CD8-positive, alpha-beta memory T cell (primary cell): ENCODE results near the gene WBP1L. TPM values are rescaled to one million over a fixed set of nuclear protein-coding genes. Genes with fewer than 3 reads are reported as not detected.

Source experiments
- CTCF ChIA-PET: fragments of 350-600 bp; sonication (Branson Sonifier 250); formaldehyde crosslinking; loops from one replicate; lab custom pipeline; 2021; ENCODE audit warnings: antibody characterized with exemption; lab: Charles Lee
- POLR2A ChIA-PET: fragments of 350-600 bp; sonication (Branson Sonifier 250); formaldehyde crosslinking; loops from one replicate; lab custom pipeline; 2021; ENCODE audit warnings: antibody characterized with exemption; lab: Charles Lee
- DNase-seq, 5 donors: peaks; one replicate each; pipeline versions ENCODE4 v3.0.0 to v3.0.0-alpha.2; 2020 to 2022; ENCODE audit warnings: mixed read lengths in 1 of 5
- H3K27ac ChIP-seq: one replicate; pipeline ENCODE4 v1.7.0; 2013; ENCODE audit warnings: low read depth, mild to moderate bottlenecking, low read length, moderate library complexity
- H3K27me3 ChIP-seq: 2 replicates; pipeline ENCODE4 v1.7.0; 2013; ENCODE audit warnings: low read length, mild to moderate bottlenecking; ENCODE audit not compliant: insufficient read depth, poor library complexity, severe bottlenecking
- H3K36me3 ChIP-seq: 2 replicates; pipeline ENCODE4 v1.7.0; 2013; ENCODE audit warnings: mild to moderate bottlenecking, low read length, moderate library complexity; ENCODE audit not compliant: insufficient read depth
- H3K4me1 ChIP-seq: 2 replicates; pipeline ENCODE4 v1.7.0; 2013; ENCODE audit warnings: mild to moderate bottlenecking, low read length, moderate library complexity; ENCODE audit not compliant: insufficient read depth
- H3K4me3 ChIP-seq: 2 replicates; pipeline ENCODE4 v1.7.0; 2013; ENCODE audit warnings: mild to moderate bottlenecking, low read length
- H3K9me3 ChIP-seq: 2 replicates; pipeline ENCODE4 v1.7.0; 2013; ENCODE audit warnings: mild to moderate bottlenecking, low read length
- H3K27ac Mint-ChIP-seq, 8 donors: one replicate each; pipeline ENCODE4 v1.8.0; 2020 to 2021; ENCODE audit warnings: mixed read lengths in 8 of 8, mild to moderate bottlenecking in 6 of 8, inconsistent platforms in 3 of 8, moderate library complexity in 3 of 8
- H3K27me3 Mint-ChIP-seq, 2 donors: one replicate each; pipeline ENCODE4 v1.8.0; 2020 to 2021; ENCODE audit warnings: mixed read lengths in 2 of 2, mild to moderate bottlenecking in 1 of 2, moderate library complexity in 1 of 2
- H3K36me3 Mint-ChIP-seq, 3 donors: one replicate each; pipeline ENCODE4 v1.8.0; 2020 to 2021; ENCODE audit warnings: mixed read lengths in 3 of 3, inconsistent platforms in 1 of 3, mild to moderate bottlenecking in 1 of 3
- H3K4me1 Mint-ChIP-seq, 3 donors: one replicate each; pipeline ENCODE4 v1.8.0; 2020 to 2021; ENCODE audit warnings: mixed read lengths in 3 of 3, inconsistent platforms in 1 of 3, mild to moderate bottlenecking in 1 of 3
- H3K4me3 Mint-ChIP-seq, 7 donors: one replicate each; pipeline ENCODE4 v1.8.0; 2020 to 2021; ENCODE audit warnings: mixed read lengths in 7 of 7, mild to moderate bottlenecking in 6 of 7, moderate library complexity in 4 of 7, inconsistent platforms in 2 of 7
- H3K9me3 Mint-ChIP-seq, 5 donors: one replicate each; pipeline ENCODE4 v1.8.0; 2020 to 2022; ENCODE audit warnings: mixed read lengths in 5 of 5, mild to moderate bottlenecking in 3 of 5, moderate library complexity in 2 of 5, inconsistent platforms in 1 of 5
- polyA plus RNA-seq: library from polyadenylated mRNA; unstranded; fragments of 300-500 nt; fragmentation: Illumina TruSeq; gene quantifications from one replicate; pipeline ENCODE4 v1.2.3, GENCODE V29; 2021
- total RNA-seq, 2 experiments: library from RNA; stranded (reverse); gene quantifications; one replicate each; pipeline ENCODE4 v1.2.3, GENCODE V29; 2021

WBP1L gene
- total and polyA plus RNA-seq, 3 experiments from 2014 or later: 16.0 to 28.5 (median 17.8) TPM

- Histone ChIP-seq H3K4me3 (no peak overlapping the region), H3K27me3 (no peaks in the 10 kb centered on the region), H3K36me3 (no peaks in the 10 kb centered on the region), H3K27ac (no peak overlapping the region), H3K9me3 (no peaks in the 10 kb centered on the region), H3K4me1 (peaks cover 45% of the 10 kb centered on the region)
- H3K9me3 Mint-ChIP-seq: no peaks in the 10 kb centered on the region
- no peak for DNase-seq
- H3K4me1 Mint-ChIP-seq: peaks cover 62 to 86% (median 73%) of the 10 kb centered on the region in 3 donors
- no peaks in the 10 kb centered on the region for H3K27me3 Mint-ChIP-seq
- POLR2A ChIA-PET: interaction anchor here (0.6 kb wide), 1 partner anchor 240 kb away, joined by 3 read pairs; no protein-coding TSS in a partner anchor
- peaks cover 0 to 55% (median 0%) of the 10 kb centered on the region in 3 donors for H3K36me3 Mint-ChIP-seq
- no peak overlapping the region for H3K4me3 Mint-ChIP-seq
- peak overlapping the region in 4 of 8 donors; percentile 8 to 42 (median 22) for H3K27ac Mint-ChIP-seq
- CTCF ChIA-PET: no interaction called here
Measured at GRCh38 chr10:102777711-102778453, 34.1 kb downstream of the WBP1L start.

GRCh38 chr10:102778781-102779180 is 35.0 kb downstream of the WBP1L start:
- POLR2A ChIA-PET: no interaction called here
- no peak for DNase-seq
- no peak overlapping the region for H3K4me3 Mint-ChIP-seq
- H3K27ac Mint-ChIP-seq: peak overlapping the region in 1 of 8 donors; percentile 27
- H3K9me3 Mint-ChIP-seq: no peaks in the 10 kb centered on the region
- no peaks in the 10 kb centered on the region for H3K27me3 ChIP-seq
- no peak overlapping the region for H3K27ac ChIP-seq
- no peaks in the 10 kb centered on the region for H3K9me3 ChIP-seq
- H3K4me1 ChIP-seq: peaks cover 50% of the 10 kb centered on the region
- no peak overlapping the region for H3K4me3 ChIP-seq
- no peaks in the 10 kb centered on the region for H3K27me3 Mint-ChIP-seq
- H3K4me1 Mint-ChIP-seq: peaks cover 65 to 86% (median 73%) of the 10 kb centered on the region in 3 donors
- CTCF ChIA-PET: no interaction called here
- peaks cover 0 to 56% (median 3%) of the 10 kb centered on the region in 3 donors for H3K36me3 Mint-ChIP-seq
- no peaks in the 10 kb centered on the region for H3K36me3 ChIP-seq

- H3K4me3 Mint-ChIP-seq: no peak overlapping the region
- no peak overlapping the region for H3K27ac ChIP-seq
- H3K27ac Mint-ChIP-seq: peak overlapping the region in 2 of 8 donors; percentile 35 to 38
- no peaks in the 10 kb centered on the region for H3K27me3 ChIP-seq
- no peaks in the 10 kb centered on the region for H3K9me3 ChIP-seq
- H3K36me3 Mint-ChIP-seq: peaks cover 0 to 50% (median 3%) of the 10 kb centered on the region in 3 donors
- H3K4me1 Mint-ChIP-seq: peaks cover 61 to 81% (median 67%) of the 10 kb centered on the region in 3 donors
- no peaks in the 10 kb centered on the region for H3K36me3 ChIP-seq
- ChIA-PET POLR2A (no interaction called here), CTCF (no interaction called here)
- peaks cover 41% of the 10 kb centered on the region for H3K4me1 ChIP-seq
- H3K27me3 Mint-ChIP-seq: no peaks in the 10 kb centered on the region
- no peak for DNase-seq
- H3K4me3 ChIP-seq: no peak overlapping the region
- no peaks in the 10 kb centered on the region for H3K9me3 Mint-ChIP-seq
Measured at GRCh38 chr10:102779680-102780526, 36.2 kb downstream of the WBP1L start.

GRCh38 chr10:102780527-102780808 is 36.7 kb downstream of the WBP1L start:
- CTCF ChIA-PET: no interaction called here
- H3K36me3 ChIP-seq: no peaks in the 10 kb centered on the region
- H3K27me3 Mint-ChIP-seq: no peaks in the 10 kb centered on the region
- H3K9me3 Mint-ChIP-seq: no peaks in the 10 kb centered on the region
- POLR2A ChIA-PET: no interaction called here
- no peaks in the 10 kb centered on the region for H3K27me3 ChIP-seq
- no peak overlapping the region for H3K27ac ChIP-seq
- H3K9me3 ChIP-seq: no peaks in the 10 kb centered on the region
- peaks cover 0 to 45% (median 3%) of the 10 kb centered on the region in 3 donors for H3K36me3 Mint-ChIP-seq
- no peak overlapping the region for H3K4me3 ChIP-seq
- H3K4me3 Mint-ChIP-seq: no peak overlapping the region
- peak overlapping the region in 1 of 8 donors; percentile 56 for H3K27ac Mint-ChIP-seq
- H3K4me1 ChIP-seq: peaks cover 36% of the 10 kb centered on the region
- no peak for DNase-seq
- H3K4me1 Mint-ChIP-seq: peaks cover 56 to 78% (median 63%) of the 10 kb centered on the region in 3 donors

- no peaks in the 10 kb centered on the region for H3K27me3 Mint-ChIP-seq
- Histone ChIP-seq H3K27me3 (no peaks in the 10 kb centered on the region), H3K27ac (no peak overlapping the region), H3K4me1 (peaks cover 32% of the 10 kb centered on the region), H3K9me3 (no peaks in the 10 kb centered on the region), H3K36me3 (no peaks in the 10 kb centered on the region), H3K4me3 (no peak overlapping the region)
- peaks cover 58 to 78% (median 63%) of the 10 kb centered on the region in 3 donors for H3K4me1 Mint-ChIP-seq
- H3K27ac Mint-ChIP-seq: peak overlapping the region in 4 of 8 donors; percentile 6 to 75 (median 28)
- POLR2A ChIA-PET: no interaction called here
- H3K36me3 Mint-ChIP-seq: peaks cover 0 to 45% (median 6%) of the 10 kb centered on the region in 3 donors
- CTCF ChIA-PET: no interaction called here
- peak overlapping the region in 1 of 7 donors; percentile 24 for H3K4me3 Mint-ChIP-seq
- no peak for DNase-seq
- H3K9me3 Mint-ChIP-seq: no peaks in the 10 kb centered on the region
Measured at GRCh38 chr10:102781090-102781920, 37.6 kb downstream of the WBP1L start.

- no peaks in the 10 kb centered on the region for H3K9me3 Mint-ChIP-seq
- DNase-seq: no peak
- ChIA-PET POLR2A (no interaction called here), CTCF (no interaction called here)
- Histone ChIP-seq H3K4me3 (no peak overlapping the region), H3K36me3 (no peaks in the 10 kb centered on the region), H3K4me1 (peaks cover 24% of the 10 kb centered on the region), H3K9me3 (no peaks in the 10 kb centered on the region), H3K27me3 (no peaks in the 10 kb centered on the region), H3K27ac (no peak overlapping the region)
- H3K4me1 Mint-ChIP-seq: peaks cover 61 to 82% (median 66%) of the 10 kb centered on the region in 3 donors
- H3K27me3 Mint-ChIP-seq: no peaks in the 10 kb centered on the region
- peaks cover 0 to 44% (median 6%) of the 10 kb centered on the region in 3 donors for H3K36me3 Mint-ChIP-seq
- peak overlapping the region in 3 of 8 donors; percentile 25 to 47 (median 29) for H3K27ac Mint-ChIP-seq
- H3K4me3 Mint-ChIP-seq: no peak overlapping the region
Measured at GRCh38 chr10:102781921-102782557, 38.3 kb downstream of the WBP1L start.

- Mint-ChIP-seq H3K27ac (peak overlapping the region in 7 of 8 donors; percentile 25 to 81 (median 42)), H3K27me3 (no peaks in the 10 kb centered on the region), H3K9me3 (no peaks in the 10 kb centered on the region), H3K36me3 (peaks cover 0 to 39% (median 6%) of the 10 kb centered on the region in 3 donors), H3K4me1 (peaks cover 62 to 83% (median 71%) of the 10 kb centered on the region in 3 donors), H3K4me3 (peak overlapping the region in 5 of 7 donors; percentile 8 to 63 (median 26))
- ChIA-PET CTCF (no interaction called here), POLR2A (no interaction called here)
- Histone ChIP-seq H3K27ac (no peak overlapping the region), H3K36me3 (no peaks in the 10 kb centered on the region), H3K27me3 (no peaks in the 10 kb centered on the region), H3K4me1 (peaks cover 21% of the 10 kb centered on the region), H3K4me3 (no peak overlapping the region), H3K9me3 (no peaks in the 10 kb centered on the region)
- no peak for DNase-seq
Measured at GRCh38 chr10:102782673-102783551, 39.2 kb downstream of the WBP1L start.
